ENCODE measurements around the gene C1orf198. TPM values are rescaled to one million over a fixed set of nuclear protein-coding genes. Genes with fewer than 3 reads are reported as not detected.

The C1orf198 gene
- total RNA-seq, 4 donors from 2014 or later: 95.6 to 214 (median 140) TPM

- Histone ChIP-seq H3K4me3 (no peak overlapping the region), H3K4me1 (peaks cover 3 to 45% (median 24%) of the 10 kb centered on the region in 4 donors), H3K27ac (replicated peaks in 1 of 4) (peak overlapping the region in 1 of 4 donors; percentile 68), H3K36me3 (no peaks in the 10 kb centered on the region), H3K9me3 (no peaks in the 10 kb centered on the region), H3K27me3 (peaks cover 0 to 4% (median 0%) of the 10 kb centered on the region in 4 donors)
- WGBS: 94% methylated on average over 14 of the region's 14 CpGs
- intact Hi-C loops (cut with DNase I): no loop called here
- DNase-seq (ENCODE audit: extremely low spot score): no peak
- TF ChIP-seq CTCF (IDR thresholded peaks at IDR 0.05) (no peak), POLR2A (IDR thresholded peaks at IDR 0.05; ENCODE audit: low read depth) (no peak), EP300 (IDR thresholded peaks at IDR 0.05) (no peak), POLR2AphosphoS5 (IDR thresholded peaks at IDR 0.05) (no peak)
These were observed 9.0 kb upstream of the C1orf198 start for GRCh38 chr1:230877146-230877923.

GRCh38 chr1:230876660-230877059 lies 8.3 kb upstream of the C1orf198 start:
- intact Hi-C loops (cut with DNase I): no loop called here
- Histone ChIP-seq H3K4me3 (no peak overlapping the region), H3K4me1 (peaks cover 3 to 45% (median 24%) of the 10 kb centered on the region in 4 donors), H3K9me3 (no peaks in the 10 kb centered on the region), H3K36me3 (no peaks in the 10 kb centered on the region), H3K27me3 (no peaks in the 10 kb centered on the region), H3K27ac (replicated peaks in 1 of 4) (no peak overlapping the region)
- 87% methylated on average over 6 of the region's 6 CpGs for WGBS
- TF ChIP-seq EP300 (IDR thresholded peaks at IDR 0.05) (no peak), POLR2AphosphoS5 (IDR thresholded peaks at IDR 0.05) (no peak), POLR2A (IDR thresholded peaks at IDR 0.05; ENCODE audit: low read depth) (no peak), CTCF (IDR thresholded peaks at IDR 0.05) (no peak)
- DNase-seq (ENCODE audit: extremely low spot score): no peak

DNA sequence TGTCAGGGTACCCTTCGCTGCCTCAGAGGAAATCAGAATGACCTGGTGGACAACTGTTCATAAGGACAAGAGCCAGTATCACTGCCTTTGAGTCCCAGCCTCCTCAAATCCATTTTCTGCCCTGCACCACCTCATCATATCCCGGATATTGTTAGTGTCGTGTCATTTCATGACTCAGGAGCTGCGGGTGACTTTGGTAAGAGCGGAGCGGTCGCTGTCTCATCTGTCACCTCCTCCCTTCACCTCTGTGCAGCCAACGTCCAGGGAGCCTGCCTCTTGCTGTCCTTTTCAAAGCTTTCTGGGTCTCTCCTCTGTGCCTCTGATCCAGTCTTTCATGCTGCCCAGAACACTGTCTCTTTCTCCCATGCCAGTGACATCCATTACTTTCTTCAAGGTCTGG lies 7.0 kb upstream of the C1orf198 start:
- WGBS: 95% methylated on average over 8 of the region's 8 CpGs
- no peak overlapping the region for H3K27ac ChIP-seq (replicated peaks in 1 of 4)
- no peaks in the 10 kb centered on the region for H3K9me3 ChIP-seq
- no peaks in the 10 kb centered on the region for H3K36me3 ChIP-seq
- peaks cover 3 to 45% (median 26%) of the 10 kb centered on the region in 4 donors for H3K4me1 ChIP-seq
- intact Hi-C loops (cut with DNase I): no loop called here
- H3K27me3 ChIP-seq: no peaks in the 10 kb centered on the region
- no peak overlapping the region for H3K4me3 ChIP-seq
- TF ChIP-seq POLR2AphosphoS5 (IDR thresholded peaks at IDR 0.05): no peak
- no peak for TF ChIP-seq CTCF (IDR thresholded peaks at IDR 0.05)
- TF ChIP-seq EP300 (IDR thresholded peaks at IDR 0.05): no peak
- TF ChIP-seq POLR2A (IDR thresholded peaks at IDR 0.05; ENCODE audit: low read depth): no peak
- DNase-seq (ENCODE audit: extremely low spot score): no peak

GRCh38 chr1:230870916-230871315 lies 2.6 kb upstream of the C1orf198 start:
- intact Hi-C loops (cut with DNase I): no loop called here
- TF ChIP-seq CTCF (IDR thresholded peaks at IDR 0.05) (no peak), POLR2AphosphoS5 (IDR thresholded peaks at IDR 0.05) (no peak), POLR2A (IDR thresholded peaks at IDR 0.05; ENCODE audit: low read depth) (no peak), EP300 (IDR thresholded peaks at IDR 0.05) (no peak)
- Histone ChIP-seq H3K36me3 (no peaks in the 10 kb centered on the region), H3K27ac (replicated peaks in 1 of 4) (peak overlapping the region in 1 of 4 donors; percentile 97), H3K4me1 (peaks cover 11 to 52% (median 28%) of the 10 kb centered on the region in 4 donors), H3K27me3 (no peaks in the 10 kb centered on the region), H3K4me3 (no peak overlapping the region), H3K9me3 (no peaks in the 10 kb centered on the region)
- no peak for DNase-seq (ENCODE audit: extremely low spot score)
- 95% methylated on average over 4 of the region's 4 CpGs for WGBS
